Hepatocyte (in vitro differentiated cells): ENCODE results near the gene ZNF182. TPM values are rescaled to one million over a fixed set of nuclear protein-coding genes. Genes with fewer than 3 reads are reported as not detected.
"Not testable (repeated sequence)": the region's sequence is repeated elsewhere in the genome, so short reads cannot be mapped to it uniquely, and the experiment has no call there.

Experiments
- DNase-seq: peaks from one replicate; pipeline ENCODE4 v3.0.0-alpha.2; 2016; ENCODE audit warnings: low spot score
- H2AFZ ChIP-seq: fragments of 200-600 bp; sonication (generic); 2 replicates; pipeline ENCODE4 v1.6.0; 2016; ENCODE audit warnings: antibody characterized with exemption, mild to moderate bottlenecking
- H3K27ac ChIP-seq: fragments of 200-600 bp; sonication (generic); 2 replicates; pipeline ENCODE4 v1.5.1; 2016; ENCODE audit warnings: mild to moderate bottlenecking
- H3K27me3 ChIP-seq: fragments of 200-600 bp; sonication (generic); 2 replicates; pipeline ENCODE4 v1.6.1; 2016
- H3K36me3 ChIP-seq: fragments of 200-600 bp; sonication (generic); replicated peaks from 2 replicates; pipeline ENCODE4 v1.5.1; 2016; ENCODE audit warnings: low read depth; ENCODE audit not compliant: insufficient read depth
- H3K4me1 ChIP-seq: fragments of 200-600 bp; sonication (generic); 2 replicates; pipeline ENCODE4 v1.5.1; 2016; ENCODE audit warnings: mild to moderate bottlenecking, moderate library complexity; ENCODE audit not compliant: insufficient read depth
- H3K4me2 ChIP-seq: fragments of 200-600 bp; sonication (generic); 2 replicates; pipeline ENCODE4 v1.6.0; 2016
- H3K4me3 ChIP-seq: fragments of 200-600 bp; sonication (generic); 2 replicates; pipeline ENCODE4 v1.5.1; 2016; ENCODE audit warnings: mild to moderate bottlenecking
- H3K79me2 ChIP-seq: fragments of 200-600 bp; sonication (generic); 2 replicates; pipeline ENCODE4 v1.6.0; 2017; ENCODE audit warnings: mild to moderate bottlenecking
- H3K9me2 ChIP-seq: fragments of 200-600 bp; sonication (generic); replicated peaks from 2 replicates; pipeline ENCODE4 v1.6.0; 2017; ENCODE audit warnings: mild to moderate bottlenecking; ENCODE audit not compliant: insufficient read depth
- H3K9me3 ChIP-seq: fragments of 200-600 bp; sonication (generic); 2 replicates; pipeline ENCODE4 v1.5.1; 2016; ENCODE audit warnings: low read depth, mild to moderate bottlenecking
- H4K20me1 ChIP-seq: fragments of 200-600 bp; sonication (generic); 2 replicates; pipeline ENCODE4 v1.6.0; 2016; ENCODE audit warnings: mild to moderate bottlenecking; ENCODE audit not compliant: insufficient read depth, poor library complexity, severe bottlenecking
- CTCF ChIP-seq: fragments of 200-600 bp; sonication (generic); IDR thresholded peaks from 2 replicates; pipeline ENCODE4 v1.5.1; 2016; ENCODE audit warnings: antibody characterized with exemption, mild to moderate bottlenecking; ENCODE audit not compliant: poor library complexity
- EZH2 ChIP-seq: fragments of 200-600 bp; sonication (generic); IDR thresholded peaks from 2 replicates; pipeline ENCODE4 v1.6.1; 2016; ENCODE audit warnings: antibody characterized with exemption, mild to moderate bottlenecking, borderline replicate concordance
- EZH2phosphoT487 ChIP-seq: fragments of 200-600 bp; sonication (generic); IDR thresholded peaks from one replicate; pipeline ENCODE4 v1.6.1; 2018; ENCODE audit warnings: antibody characterized with exemption, mild to moderate bottlenecking, low read depth, moderate library complexity; ENCODE audit not compliant: unreplicated experiment, severe bottlenecking
- WGBS: methylation state at CpG from one replicate; pipeline ENCODE4 v1.1.6; 2016; ENCODE audit warnings: low lambda C conversion rate; ENCODE audit errors: missing lambda C conversion rate; 5-methylcytosine and 5-hydroxymethylcytosine counted together
- polyA plus RNA-seq: library from polyadenylated mRNA; unstranded; fragments of >200 nt; fragmentation: Nextera tagmentation; extraction: Ambion mirVana; gene quantifications from 2 replicates; pipeline ENCODE4 v1.2.1, GENCODE V29; 2016
- total RNA-seq: library from RNA; depleted of rRNA; stranded (reverse); fragments of >200 nt; gene quantifications from 2 replicates; pipeline ENCODE4 v1.2.3, GENCODE V29; 2014

ZNF182 gene
- total and polyA plus RNA-seq, 2 experiments from 2014 or later = 3.4 to 5.0 TPM

GRCh38 chrX:48028091-48028490, 24.3 kb upstream of the ZNF182 start:
- 84% methylated on average over 7 of the region's 8 CpGs for WGBS
- Histone ChIP-seq H4K20me1 (no peaks in the 10 kb centered on the region), H3K9me2 (no peaks in the 10 kb centered on the region), H3K9me3 (no peaks in the 10 kb centered on the region), H3K27me3 (no peaks in the 10 kb centered on the region), H3K79me2 (no peaks in the 10 kb centered on the region), H3K27ac (no peak overlapping the region), H2AFZ (no peak overlapping the region), H3K4me1 (no peaks in the 10 kb centered on the region), H3K36me3 (no peaks in the 10 kb centered on the region), H3K4me3 (no peak overlapping the region), H3K4me2 (no peak overlapping the region)
- TF ChIP-seq CTCF (no peak), EZH2phosphoT487 (no peak), EZH2 (no peak)
- DNase-seq = no peak

- H2AFZ ChIP-seq, H3K27me3 ChIP-seq, H4K20me1 ChIP-seq, H3K9me3 ChIP-seq, H3K9me2 ChIP-seq, DNase-seq, H3K4me2 ChIP-seq, H3K4me1 ChIP-seq, H3K79me2 ChIP-seq, H3K4me3 ChIP-seq, H3K27ac ChIP-seq, H3K36me3 ChIP-seq: not testable (repeated sequence)
- WGBS = 62% methylated on average over 3 of the region's 4 CpGs
Observed at GRCh38 chrX:48027545-48027944, 23.8 kb upstream of the ZNF182 start.

GRCh38 chrX:48025561-48025960, 21.8 kb upstream of the ZNF182 start:
- TF ChIP-seq EZH2 (no peak), EZH2phosphoT487 (no peak), CTCF (peak; percentile 57)
- no peak overlapping the region for H3K4me3 ChIP-seq
- no peaks in the 10 kb centered on the region for H3K9me3 ChIP-seq
- H3K27me3 ChIP-seq = no peaks in the 10 kb centered on the region
- H2AFZ ChIP-seq = no peak overlapping the region
- WGBS = 32% methylated on average over 7 of the region's 7 CpGs
- DNase-seq = peak; percentile 74
- no peaks in the 10 kb centered on the region for H3K36me3 ChIP-seq
- H4K20me1 ChIP-seq = no peaks in the 10 kb centered on the region
- no peak overlapping the region for H3K4me2 ChIP-seq
- no peaks in the 10 kb centered on the region for H3K4me1 ChIP-seq
- no peak overlapping the region for H3K27ac ChIP-seq
- H3K9me2 ChIP-seq = no peaks in the 10 kb centered on the region
- no peaks in the 10 kb centered on the region for H3K79me2 ChIP-seq

- H4K20me1 ChIP-seq = no peaks in the 10 kb centered on the region
- no peaks in the 10 kb centered on the region for H3K4me1 ChIP-seq
- no peak overlapping the region for H3K27ac ChIP-seq
- H3K9me3 ChIP-seq = no peaks in the 10 kb centered on the region
- H3K4me3 ChIP-seq = no peak overlapping the region
- DNase-seq = no peak
- no peak overlapping the region for H3K4me2 ChIP-seq
- no peaks in the 10 kb centered on the region for H3K79me2 ChIP-seq
- no peak overlapping the region for H2AFZ ChIP-seq
- H3K27me3 ChIP-seq = no peaks in the 10 kb centered on the region
- no peaks in the 10 kb centered on the region for H3K9me2 ChIP-seq
- TF ChIP-seq CTCF (no peak), EZH2phosphoT487 (no peak), EZH2 (no peak)
- no peaks in the 10 kb centered on the region for H3K36me3 ChIP-seq
- WGBS = 74% methylated on average over 3 of the region's 3 CpGs
Observed at GRCh38 chrX:48022738-48023137, 18.9 kb upstream of the ZNF182 start.
